Measurements from ENCODE around the gene CLDN5.

The CLDN5 gene

DNA sequence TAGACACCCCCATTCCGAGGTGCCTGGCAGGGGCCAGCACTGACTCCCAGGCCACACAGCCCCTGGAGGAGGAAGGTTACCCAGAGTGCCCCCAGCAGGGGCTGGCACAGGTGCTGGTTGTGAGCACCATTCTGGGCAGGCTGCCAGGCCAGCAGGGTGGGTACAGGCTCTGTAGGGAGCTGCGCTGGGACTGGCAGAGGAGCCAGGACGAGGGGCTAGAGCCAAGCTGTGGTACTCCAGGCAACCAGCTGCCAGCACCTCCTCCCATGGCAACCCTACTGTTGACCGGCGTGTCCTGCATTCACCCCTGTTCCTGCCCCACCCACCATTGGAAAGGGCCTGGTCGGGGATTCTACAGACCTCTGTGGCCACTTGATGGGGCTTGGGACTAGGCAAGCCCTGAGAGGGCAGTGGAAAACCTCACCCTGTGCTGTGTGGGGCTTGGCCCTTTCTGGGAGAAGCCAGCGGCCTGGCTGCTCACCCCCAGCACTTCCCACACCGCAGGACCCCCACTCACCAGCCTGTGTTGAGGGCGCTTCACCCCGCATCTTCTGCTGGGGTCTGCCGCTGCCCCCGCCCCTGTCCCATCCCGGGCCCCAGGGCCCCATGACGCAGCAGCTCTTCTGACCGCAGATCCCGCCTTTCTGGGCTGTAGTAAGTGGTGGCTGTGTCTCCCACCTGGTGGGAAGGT is 1.9 kb downstream of the CLDN5 start:
- DNase-seq (ENCODE audit: low read depth in 2 of 2): no peak

DNA sequence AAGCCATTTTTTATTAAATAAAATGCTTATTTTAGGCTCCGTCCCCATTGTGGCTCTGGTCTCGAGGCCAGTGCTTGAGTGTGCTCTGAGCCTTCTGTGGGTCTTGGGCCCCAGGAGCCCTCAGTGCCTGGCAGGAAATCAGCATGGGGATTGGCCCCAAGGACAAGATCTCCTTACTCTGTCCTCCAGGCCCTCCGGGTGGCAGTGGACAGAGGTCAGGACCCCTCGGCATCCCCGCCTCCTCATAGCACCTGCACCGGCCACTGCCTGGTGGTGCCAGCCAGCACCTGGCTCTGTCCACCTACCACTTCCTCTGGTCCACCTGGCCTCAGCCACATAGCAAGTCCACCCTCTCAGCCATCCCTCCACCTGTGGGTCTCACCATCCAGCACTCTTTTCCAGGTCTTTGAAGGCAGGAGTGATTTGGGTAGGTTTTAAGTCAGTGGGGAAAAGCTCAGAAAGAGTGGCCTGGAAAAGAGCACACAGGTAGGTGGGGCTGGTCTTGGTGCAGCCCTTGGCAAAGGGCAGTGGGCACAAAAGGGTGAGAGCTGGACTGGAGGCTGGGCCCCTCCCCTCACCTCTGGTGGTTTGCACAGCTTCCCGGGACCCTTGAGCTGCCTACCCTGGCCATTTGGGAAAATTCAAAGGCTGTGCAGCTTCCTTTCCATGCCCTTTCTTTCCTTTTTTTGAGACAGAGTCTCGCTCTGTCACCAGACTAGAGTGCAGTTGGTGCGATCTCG is 3.5 kb downstream of the CLDN5 start:
- no peak for DNase-seq (ENCODE audit: low read depth in 2 of 2)

DNA sequence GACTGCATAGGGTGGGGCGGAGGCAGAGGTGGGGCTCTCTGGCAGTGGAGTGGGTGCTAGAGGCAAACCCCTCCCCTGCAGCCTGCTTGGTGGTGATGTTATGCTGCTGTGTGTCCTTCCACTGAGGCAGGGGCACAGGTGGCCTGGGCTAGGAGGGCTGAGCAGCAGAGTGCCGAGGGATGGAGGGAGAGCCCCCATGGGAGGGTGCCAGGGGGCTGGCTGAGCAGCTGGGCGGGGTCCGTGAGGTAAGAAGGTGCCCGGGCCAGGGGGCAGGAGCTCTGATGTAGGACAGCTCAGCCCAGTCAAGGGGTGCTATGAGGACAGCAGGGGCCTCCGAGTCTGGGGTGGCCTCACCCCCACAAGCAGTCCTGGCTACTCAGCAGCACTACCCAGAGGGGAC is 4.2 kb downstream of the CLDN5 start:
- no peak for DNase-seq (ENCODE audit: low read depth in 2 of 2)

DNA sequence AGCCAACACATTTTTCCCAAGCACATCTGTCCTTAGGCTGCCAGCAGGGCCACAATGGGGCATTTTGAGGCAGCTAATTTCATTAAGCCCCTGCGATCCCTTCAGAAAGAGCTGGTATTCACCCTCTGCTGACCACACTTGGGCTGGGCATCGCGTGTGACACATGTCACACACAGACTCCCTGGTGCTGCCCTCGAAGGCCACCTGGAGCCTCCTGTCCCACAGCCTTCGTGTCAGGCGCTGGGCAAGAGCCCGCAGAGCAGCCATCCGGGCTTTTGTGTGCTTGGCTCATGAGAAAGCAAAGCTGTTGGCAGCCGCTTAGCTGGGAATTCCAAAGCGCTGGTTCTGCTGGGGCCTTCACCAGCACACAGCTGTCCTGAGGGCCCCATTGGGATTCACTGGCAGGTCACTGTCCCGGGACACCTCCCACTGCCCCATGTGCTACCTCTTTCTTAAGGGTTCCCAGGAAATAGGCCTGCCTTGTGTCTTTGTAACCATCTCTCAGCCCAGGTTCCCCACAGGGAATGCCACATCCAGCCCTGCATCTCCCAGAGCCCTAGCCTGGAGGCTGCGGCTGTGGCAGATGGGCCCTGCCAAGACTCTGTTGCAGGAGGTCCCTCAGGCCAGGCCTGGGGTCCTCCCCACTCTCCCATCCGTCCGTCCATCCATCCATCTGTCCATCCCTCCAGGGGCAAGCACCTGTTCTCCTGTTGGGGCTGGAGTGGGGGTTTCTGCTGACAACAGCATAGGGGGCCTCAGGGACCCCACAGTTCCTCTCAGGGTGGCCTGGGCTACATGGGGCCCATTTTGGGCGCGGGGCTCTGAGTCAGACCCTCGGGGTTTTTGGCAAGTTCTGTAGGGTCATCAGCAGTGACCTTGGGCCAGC is 4.9 kb downstream of the CLDN5 start:
- no peak for DNase-seq (ENCODE audit: low read depth in 2 of 2)

DNA sequence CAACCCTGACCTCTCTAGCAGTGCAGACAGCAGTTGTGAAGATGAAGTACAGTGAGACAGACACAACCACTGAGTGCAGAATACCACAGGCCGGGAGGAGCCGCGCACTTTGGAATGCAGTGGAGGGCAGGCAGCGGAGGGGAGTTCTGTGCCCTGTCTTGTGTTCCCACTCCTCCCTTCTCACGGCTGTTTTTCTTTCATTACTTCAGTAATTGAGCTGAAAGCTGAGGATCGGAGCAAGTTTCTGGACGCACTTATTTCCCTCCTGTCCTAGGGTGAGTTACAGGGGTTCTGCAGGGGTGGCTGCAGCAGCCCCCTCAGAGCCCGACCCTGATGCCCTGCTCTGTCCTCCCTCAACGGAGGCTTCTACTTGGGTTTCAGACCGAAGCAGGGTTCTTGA is 5.6 kb downstream of the CLDN5 start:
- no peak for DNase-seq (ENCODE audit: low read depth in 2 of 2)

DNA sequence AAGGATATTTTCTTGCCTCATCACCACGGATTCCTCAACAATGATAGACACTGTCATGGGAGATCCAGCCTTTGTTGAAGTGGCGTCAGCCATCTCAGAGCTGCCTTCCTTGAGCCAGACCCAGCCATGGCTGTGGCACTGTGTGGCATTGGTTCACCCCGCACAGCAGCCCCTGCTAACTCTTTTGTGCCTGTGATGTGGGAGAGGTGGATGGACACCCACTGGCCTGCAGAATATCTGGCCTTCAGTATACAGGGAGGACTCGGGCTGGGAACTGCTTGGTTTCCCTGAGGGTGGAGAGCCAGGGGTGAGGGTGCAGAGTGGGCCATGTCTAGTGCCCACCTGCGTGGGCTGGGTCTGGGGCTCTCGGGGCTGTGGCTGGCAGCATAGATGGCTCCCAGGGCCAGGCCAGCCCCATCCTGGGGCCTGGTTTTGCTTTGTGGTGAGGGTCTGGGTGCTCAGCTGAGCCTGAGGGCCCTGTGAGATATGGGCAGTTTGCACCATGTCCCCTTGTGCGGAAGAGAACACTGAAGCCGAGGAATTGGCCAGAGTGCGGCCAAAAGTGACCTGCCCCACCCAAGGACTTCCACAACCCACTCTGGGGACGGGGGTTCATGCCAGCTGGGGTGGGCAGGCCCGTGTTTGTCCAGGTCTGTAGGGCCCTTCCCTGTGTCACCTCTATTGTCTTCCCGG is 6.1 kb downstream of the CLDN5 start:
- no peak for DNase-seq (ENCODE audit: low read depth in 2 of 2)

DNA sequence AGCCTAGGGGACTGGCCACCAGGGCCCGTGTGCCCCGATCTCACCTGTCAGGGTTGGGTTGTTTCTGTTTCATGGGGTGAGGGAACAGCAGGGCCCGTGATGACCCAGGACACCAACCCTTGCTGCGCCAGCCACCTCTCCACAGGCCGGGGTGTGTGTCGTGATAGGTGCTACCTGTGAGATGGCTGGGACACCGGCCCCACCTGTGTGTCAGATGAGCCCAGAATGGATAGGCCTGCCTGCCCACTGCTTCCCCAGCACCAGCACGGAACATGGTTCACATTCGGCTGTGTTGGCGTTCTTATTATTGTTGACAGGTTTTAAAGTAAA is 7.1 kb downstream of the CLDN5 start:
- DNase-seq (ENCODE audit: low read depth in 2 of 2): no peak

DNA sequence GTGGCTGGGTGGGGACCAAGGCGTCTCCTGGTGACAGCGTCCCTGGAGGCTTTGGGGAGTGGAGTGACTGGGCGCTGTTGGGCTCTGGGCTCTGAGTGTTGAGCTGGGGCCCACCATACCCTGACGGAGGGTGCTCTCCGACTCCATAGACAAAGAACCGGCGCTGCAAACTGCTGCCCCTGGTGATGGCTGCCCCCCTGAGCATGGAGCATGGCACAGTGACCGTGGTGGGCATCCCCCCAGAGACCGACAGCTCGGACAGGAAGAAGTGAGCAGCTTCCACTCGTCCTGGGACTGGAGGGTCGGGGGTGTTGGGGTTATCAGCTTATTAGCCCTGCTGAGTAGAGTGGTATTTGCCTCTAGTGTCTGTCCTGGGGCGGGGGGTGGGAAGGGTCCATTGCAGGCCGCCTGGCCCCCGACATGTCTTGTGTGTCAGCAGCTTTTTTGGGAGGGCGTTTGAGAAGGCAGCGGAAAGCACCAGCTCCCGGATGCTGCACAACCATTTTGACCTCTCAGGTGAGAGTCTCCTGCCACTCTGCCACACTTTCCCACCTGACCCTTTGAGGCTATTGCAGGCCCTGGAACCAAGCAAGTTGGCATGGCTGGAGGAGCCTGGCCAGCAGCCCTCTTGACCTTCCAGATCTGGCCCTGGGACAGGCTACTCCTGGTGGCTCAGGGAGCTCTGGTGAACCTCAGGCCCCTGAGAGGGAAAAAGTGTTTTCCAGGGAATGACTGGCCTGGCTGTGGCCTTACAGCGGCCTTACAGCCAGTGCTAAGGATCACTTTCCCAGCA is 7.6 kb downstream of the CLDN5 start:
- DNase-seq (ENCODE audit: low read depth in 2 of 2): no peak

DNA sequence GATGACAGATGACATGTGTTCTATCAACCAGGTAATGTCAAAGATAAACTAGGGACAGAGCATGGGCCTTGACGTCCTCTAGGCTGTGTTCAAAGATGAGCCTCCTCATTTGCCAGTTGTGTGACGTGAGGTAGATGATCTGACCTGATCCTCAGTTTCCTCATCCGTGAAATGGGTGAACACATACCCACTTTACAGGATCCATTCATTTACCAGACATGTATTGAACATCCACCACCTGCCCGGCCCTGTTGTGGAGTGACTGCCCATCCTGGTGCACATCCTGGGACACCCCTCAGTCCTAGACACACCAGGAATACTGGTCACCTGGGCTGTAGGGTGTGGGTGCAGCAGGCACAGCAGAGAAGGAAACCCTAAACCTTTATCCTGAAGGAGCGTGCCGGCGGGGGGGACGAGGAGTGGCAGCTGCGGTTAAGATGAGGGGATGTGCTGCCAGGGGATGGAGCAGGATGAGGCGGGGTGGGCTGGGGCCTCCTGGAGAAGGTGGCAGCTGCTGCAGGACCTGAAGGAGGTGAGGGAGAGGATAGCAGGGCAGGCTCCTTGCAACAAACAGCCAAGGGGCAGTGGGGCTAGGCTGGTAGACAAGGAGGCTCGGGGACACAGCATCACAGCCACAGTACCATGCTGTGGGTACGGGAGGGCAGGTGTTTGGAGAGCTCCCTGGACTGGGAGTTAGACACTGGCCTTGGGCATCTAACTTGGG is 8.4 kb downstream of the CLDN5 start:
- DNase-seq (ENCODE audit: low read depth in 2 of 2): no peak

DNA sequence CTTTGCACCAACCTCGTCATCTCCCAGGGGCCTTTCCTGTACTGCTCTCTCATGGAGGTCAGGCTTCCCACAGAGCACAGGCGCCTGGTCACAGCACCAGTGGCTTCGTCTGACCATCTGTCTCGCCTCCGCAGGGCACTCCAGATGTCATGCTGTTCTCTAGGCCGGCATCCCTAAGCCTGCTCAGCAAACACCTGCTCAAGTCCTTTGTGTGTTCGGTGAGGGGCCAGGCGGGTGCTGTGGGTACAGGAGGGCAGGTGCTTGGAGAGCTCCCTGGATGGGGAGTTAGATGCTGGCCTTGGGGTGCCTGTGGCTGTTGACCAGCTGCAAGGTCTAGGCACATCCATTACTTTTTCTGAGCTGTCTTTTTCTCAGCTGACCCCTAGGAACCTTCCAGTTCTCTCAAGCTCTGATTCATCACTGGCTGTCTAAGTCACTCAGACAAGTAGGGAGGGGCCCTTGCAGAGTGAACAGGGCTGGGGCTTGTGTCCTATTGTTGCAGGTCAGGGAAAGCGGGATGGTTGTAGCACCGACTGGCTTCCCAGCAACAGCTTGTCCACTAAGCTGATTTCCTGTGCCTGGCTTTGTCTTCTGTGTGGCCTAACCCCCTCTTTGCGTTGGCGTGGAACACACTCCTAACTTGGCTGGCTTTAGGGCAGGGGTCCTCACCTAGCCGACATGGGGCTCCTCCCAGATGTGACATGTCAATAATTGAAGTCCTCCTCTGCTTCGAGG is 9.2 kb downstream of the CLDN5 start:
- DNase-seq (ENCODE audit: low read depth in 2 of 2): no peak

DNA sequence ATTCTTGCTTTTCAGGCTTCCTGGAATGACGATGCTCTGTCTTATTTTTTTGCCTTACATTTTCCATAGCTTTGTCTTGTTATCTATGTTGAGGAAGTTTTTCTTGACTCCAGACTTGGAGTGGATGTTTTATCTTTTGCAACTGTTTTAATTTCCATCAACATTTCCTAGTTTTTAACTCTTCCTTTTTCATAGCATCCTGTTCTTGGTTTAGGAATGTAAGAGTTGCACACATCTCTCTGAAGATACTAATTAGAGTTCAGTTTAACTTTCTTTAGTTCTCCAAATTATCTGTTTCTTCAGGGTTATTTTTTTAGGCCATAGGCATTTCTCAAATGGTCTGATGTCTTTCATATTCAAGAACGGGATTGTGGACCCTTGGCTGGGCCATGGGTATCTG is 10.4 kb downstream of the CLDN5 start:
- DNase-seq (ENCODE audit: low read depth in 2 of 2): no peak

DNA sequence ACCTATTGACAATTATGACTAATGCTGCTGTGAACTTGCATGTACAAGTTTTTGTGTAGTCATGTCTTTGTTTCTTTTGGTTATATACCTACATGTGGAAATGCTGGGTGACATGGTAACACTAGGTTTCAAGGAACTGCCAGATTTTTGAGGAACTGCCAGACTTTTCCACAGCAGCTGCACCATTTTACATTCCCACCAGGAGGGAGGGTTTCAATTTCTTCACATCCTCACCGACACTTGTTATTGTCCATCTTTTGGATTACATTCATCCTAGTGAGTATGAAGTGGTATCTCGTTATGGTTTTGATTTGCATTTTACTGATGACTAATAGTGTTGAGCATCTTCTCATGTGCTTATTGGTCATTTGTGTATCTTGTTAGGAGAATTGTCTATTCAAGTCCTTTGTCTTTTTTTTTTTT is 13.3 kb downstream of the CLDN5 start:
- DNase-seq (ENCODE audit: low read depth in 2 of 2): no peak

DNA sequence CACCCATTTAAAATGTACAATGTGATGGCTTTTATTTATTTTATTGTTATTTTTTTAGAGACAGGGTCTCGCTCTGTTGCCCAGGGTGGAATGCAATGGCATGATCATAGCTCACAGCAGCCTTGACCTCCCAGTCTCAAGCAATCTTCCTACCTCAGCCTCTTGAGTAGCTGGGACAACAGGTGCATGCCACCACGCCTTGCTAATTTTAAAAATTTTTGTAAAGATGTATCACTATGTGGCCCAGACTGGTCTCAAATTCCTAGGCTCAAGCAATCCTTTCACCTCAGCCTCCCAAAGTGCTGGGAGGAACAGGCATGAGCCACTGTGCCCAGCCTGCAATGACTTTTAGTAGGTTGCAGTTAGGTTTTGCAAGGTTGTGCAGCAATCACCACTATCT is 14.3 kb downstream of the CLDN5 start:
- DNase-seq (ENCODE audit: low read depth in 2 of 2): no peak

DNA sequence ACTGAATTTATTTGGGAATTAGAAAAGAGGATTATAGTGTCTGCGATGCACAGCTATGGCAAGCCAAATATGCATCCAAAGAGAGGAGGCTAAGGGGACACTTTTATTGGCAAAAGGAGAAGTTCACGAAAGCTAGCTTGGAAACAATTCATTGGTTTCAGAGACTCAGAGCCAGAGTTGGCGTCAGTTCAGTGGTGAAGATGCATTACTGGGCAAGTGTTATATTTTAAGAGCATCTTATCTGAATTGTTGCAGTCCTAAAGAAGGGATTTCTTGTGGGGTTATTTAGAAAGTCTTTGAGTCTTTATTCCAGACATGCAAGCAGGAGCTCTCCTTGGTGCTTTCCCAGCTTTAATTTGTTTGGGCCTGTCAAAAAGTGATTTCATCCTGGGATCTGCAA is 15.0 kb downstream of the CLDN5 start:
- DNase-seq (ENCODE audit: low read depth in 2 of 2): no peak

DNA sequence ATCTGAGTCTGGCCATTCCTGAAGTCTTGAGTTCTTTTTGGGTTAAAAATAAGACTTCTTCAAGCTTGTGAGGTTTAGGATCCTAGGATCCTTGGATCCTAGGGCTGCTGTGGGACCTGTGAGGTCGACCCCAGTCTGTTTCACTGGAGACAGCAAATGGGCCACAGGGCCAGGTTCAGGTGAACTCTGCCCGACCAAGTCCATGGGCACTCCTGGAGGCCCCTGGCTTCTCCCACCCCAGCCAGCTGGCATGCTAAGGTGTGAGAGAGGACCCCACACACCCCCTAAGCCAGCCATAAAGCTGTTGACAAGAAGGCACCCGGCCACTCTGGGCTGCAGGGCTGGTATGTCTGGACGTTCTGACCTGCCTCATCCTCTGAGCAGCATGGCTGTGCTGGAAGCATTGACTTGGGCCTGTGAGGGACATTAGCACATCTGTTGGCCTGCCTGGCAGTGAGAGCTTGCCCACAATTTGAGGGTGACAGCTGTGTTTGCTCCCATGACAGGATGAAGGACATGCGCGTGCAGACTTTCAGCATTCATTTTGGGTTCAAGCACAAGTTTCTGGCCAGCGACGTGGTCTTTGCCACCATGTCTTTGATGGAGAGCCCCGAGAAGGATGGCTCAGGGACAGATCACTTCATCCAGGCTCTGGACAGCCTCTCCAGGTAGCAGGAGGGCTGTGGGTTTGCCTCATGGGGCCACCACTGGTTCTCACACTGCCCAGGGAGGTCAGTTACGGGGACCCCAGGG is 16.0 kb downstream of the CLDN5 start:
- DNase-seq (ENCODE audit: low read depth in 2 of 2): no peak

DNA sequence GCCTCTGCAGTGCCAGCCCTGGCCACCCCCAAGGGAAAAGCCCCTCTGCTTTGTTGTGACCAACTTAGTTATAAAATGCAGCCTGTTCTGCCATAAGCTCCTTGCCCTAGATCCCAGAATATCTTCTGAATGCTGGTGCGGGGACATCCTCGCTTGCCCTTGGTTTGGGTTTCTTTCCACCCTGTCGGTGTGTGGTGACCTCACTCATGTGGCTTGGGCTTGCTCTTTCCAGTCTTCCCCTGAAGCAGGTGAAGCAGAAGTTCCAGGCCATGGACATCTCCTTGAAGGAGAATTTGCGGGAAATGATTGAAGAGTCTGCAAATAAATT is 16.7 kb downstream of the CLDN5 start:
- DNase-seq (ENCODE audit: low read depth in 2 of 2): no peak

DNA sequence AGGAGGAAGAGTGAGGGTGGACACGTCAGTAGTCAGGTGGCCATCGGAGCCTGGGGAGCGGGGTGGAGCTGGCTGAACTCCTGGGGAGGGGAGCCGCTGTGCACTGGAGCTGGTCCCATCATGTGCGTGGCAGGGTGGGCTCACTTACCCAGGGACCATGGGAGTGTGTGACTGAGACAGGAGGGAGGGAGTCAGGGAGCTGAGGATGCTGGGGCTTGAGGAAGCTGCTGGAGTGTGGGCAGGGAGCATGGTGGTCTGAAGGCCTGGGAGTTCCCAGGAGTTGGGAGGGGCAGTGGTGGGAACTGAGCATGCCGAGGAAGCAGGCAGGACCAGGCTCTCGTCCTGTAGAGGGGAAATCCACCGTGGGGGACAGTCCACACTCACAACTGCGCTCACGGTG is 18.0 kb downstream of the CLDN5 start:
- DNase-seq (ENCODE audit: low read depth in 2 of 2): no peak

DNA sequence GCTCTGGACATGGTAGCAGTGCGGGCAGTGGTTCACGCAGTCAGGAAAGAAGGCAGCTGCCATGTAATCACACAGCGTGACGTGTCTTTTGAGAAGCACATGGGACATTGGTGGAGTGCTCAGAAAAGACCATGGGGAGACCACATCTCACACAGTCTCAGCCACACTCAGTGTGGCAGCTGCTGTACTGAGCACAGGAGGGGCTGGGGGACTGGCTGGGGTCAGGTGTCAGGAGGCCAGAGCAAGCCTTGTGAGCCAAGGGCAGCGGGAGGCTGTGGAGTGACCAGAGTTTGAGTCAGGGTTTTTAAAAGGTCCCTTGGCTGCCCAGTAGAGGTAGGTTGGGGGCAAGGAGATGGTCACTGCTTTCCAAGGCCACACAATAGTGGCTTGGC is 18.5 kb downstream of the CLDN5 start:
- DNase-seq (ENCODE audit: low read depth in 2 of 2): no peak

All from fibroblast of skin of left quadriceps (primary cell).